ENCODE results near the gene LTBP3. TPM values are rescaled to one million over a fixed set of nuclear protein-coding genes. Genes with fewer than 3 reads are reported as not detected.

The LTBP3 gene
- polyA plus RNA-seq, 2 donors = 32.8 to 36.4 TPM

DNA sequence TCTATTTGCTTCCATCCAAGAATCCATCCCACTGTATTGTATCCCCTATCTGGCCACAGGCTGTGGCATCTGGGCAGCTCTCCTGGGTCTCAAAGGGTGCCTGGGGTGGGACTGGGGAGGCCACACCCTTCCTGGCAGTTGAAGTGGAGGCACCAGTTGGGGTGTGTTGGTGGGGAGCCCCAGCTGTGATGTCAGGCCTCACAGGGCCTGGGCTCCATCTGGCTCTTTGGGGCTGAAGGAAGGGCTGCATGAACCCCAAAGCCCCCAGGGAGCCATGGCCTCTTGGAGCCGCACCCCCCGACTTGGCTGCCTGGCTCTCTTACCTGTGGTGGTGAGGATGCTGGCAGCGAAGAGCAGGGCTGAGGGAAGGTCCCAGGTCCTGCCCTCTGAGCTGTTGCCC lies 37.0 kb upstream of the LTBP3 start:
- WGBS, 2 donors = 48 to 49% methylated on average over 3 of the region's 3 CpGs
- Histone ChIP-seq H3K36me3 (ENCODE audit: control insufficient read depth in 2 of 2, insufficient read depth in 2 of 2, low read length in 1 of 2) (peaks cover 13 to 36% of the 10 kb centered on the region in 2 donors), H3K4me1 (ENCODE audit: control insufficient read depth in 2 of 2, insufficient read depth in 2 of 2, low read length in 1 of 2) (peaks cover 10 to 32% of the 10 kb centered on the region in 2 donors), H3K9me3 (ENCODE audit: control insufficient read depth in 2 of 2, insufficient read depth in 1 of 2, low read depth in 1 of 2, low read length in 1 of 2) (no peaks in the 10 kb centered on the region), H3K4me3 (ENCODE audit: low read depth in 1 of 2, low read length in 2 of 2) (peak overlapping the region in 1 of 2 donors; percentile 10), H3K27ac (ENCODE audit: low read depth in 2 of 2, low read length in 1 of 2) (peak overlapping the region in 1 of 2 donors; percentile 81), H3K27me3 (ENCODE audit: control insufficient read depth in 1 of 2, insufficient read depth in 2 of 2, low read length in 2 of 2) (no peaks in the 10 kb centered on the region)

- Histone ChIP-seq H3K36me3 (ENCODE audit: control insufficient read depth in 2 of 2, insufficient read depth in 2 of 2, low read length in 1 of 2) (peaks cover 12 to 33% of the 10 kb centered on the region in 2 donors), H3K9me3 (ENCODE audit: control insufficient read depth in 2 of 2, insufficient read depth in 1 of 2, low read depth in 1 of 2, low read length in 1 of 2) (no peaks in the 10 kb centered on the region), H3K4me1 (ENCODE audit: control insufficient read depth in 2 of 2, insufficient read depth in 2 of 2, low read length in 1 of 2) (peaks cover 10 to 32% of the 10 kb centered on the region in 2 donors), H3K4me3 (ENCODE audit: low read depth in 1 of 2, low read length in 2 of 2) (no peak overlapping the region), H3K27me3 (ENCODE audit: control insufficient read depth in 1 of 2, insufficient read depth in 2 of 2, low read length in 2 of 2) (no peaks in the 10 kb centered on the region), H3K27ac (ENCODE audit: low read depth in 2 of 2, low read length in 1 of 2) (peak overlapping the region; percentile 16 to 79)
- 60 to 73% methylated on average over 26 of the region's 26 CpGs for WGBS, 2 donors
Observed at GRCh38 chr11:65593518-65594414, 35.6 kb upstream of the LTBP3 start.

- peaks cover 5 to 26% of the 10 kb centered on the region in 2 donors for H3K36me3 ChIP-seq (ENCODE audit: control insufficient read depth in 2 of 2, insufficient read depth in 2 of 2, low read length in 1 of 2)
- H3K4me3 ChIP-seq (ENCODE audit: low read depth in 1 of 2, low read length in 2 of 2) = no peak overlapping the region
- H3K27me3 ChIP-seq (ENCODE audit: control insufficient read depth in 1 of 2, insufficient read depth in 2 of 2, low read length in 2 of 2) = no peaks in the 10 kb centered on the region
- peak overlapping the region; percentile 69 to 79 for H3K27ac ChIP-seq (ENCODE audit: low read depth in 2 of 2, low read length in 1 of 2)
- H3K4me1 ChIP-seq (ENCODE audit: control insufficient read depth in 2 of 2, insufficient read depth in 2 of 2, low read length in 1 of 2) = peaks cover 13 to 38% of the 10 kb centered on the region in 2 donors
- 56 to 69% methylated on average over 22 of the region's 22 CpGs for WGBS, 2 donors
- no peaks in the 10 kb centered on the region for H3K9me3 ChIP-seq (ENCODE audit: control insufficient read depth in 2 of 2, insufficient read depth in 1 of 2, low read depth in 1 of 2, low read length in 1 of 2)
Observed at GRCh38 chr11:65592858-65593517, 34.8 kb upstream of the LTBP3 start.

GRCh38 chr11:65591939-65592857 lies 34.0 kb upstream of the LTBP3 start:
- Histone ChIP-seq H3K4me3 (ENCODE audit: low read depth in 1 of 2, low read length in 2 of 2) (peak overlapping the region; percentile 15 to 26), H3K9me3 (ENCODE audit: control insufficient read depth in 2 of 2, insufficient read depth in 1 of 2, low read depth in 1 of 2, low read length in 1 of 2) (no peaks in the 10 kb centered on the region), H3K4me1 (ENCODE audit: control insufficient read depth in 2 of 2, insufficient read depth in 2 of 2, low read length in 1 of 2) (peaks cover 13 to 40% of the 10 kb centered on the region in 2 donors), H3K27ac (ENCODE audit: low read depth in 2 of 2, low read length in 1 of 2) (peak overlapping the region; percentile 69 to 79), H3K27me3 (ENCODE audit: control insufficient read depth in 1 of 2, insufficient read depth in 2 of 2, low read length in 2 of 2) (no peaks in the 10 kb centered on the region), H3K36me3 (ENCODE audit: control insufficient read depth in 2 of 2, insufficient read depth in 2 of 2, low read length in 1 of 2) (peaks cover 0 to 21% of the 10 kb centered on the region in 2 donors)
- WGBS, 2 donors = 39 to 44% methylated on average over 103 to 106 of the region's 106 CpGs

DNA sequence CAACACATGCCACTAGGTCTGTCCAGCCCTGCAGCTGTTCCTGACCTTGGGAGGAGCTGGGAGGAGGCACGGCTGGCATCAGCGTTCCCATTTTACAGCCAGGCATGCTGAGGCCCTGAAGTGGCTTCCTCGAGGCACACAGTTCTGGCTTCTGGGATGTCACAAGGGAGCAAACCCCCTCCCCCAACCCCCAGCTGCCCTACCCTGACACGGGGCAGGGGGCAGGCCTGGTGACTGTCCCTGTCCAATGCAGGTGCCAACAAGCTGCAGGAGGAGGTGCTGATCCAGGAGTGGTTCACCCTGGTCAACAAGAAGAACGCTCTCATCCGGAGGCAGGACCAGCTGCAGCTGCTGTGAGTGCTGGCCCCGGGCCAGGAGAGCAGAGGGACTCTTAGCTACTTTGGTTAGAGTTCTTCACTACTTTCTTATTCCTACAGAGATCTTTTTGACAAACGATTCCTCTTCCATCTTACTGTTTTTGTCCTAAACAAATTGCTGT lies 32.1 kb upstream of the LTBP3 start:
- Histone ChIP-seq H3K4me1 (ENCODE audit: control insufficient read depth in 2 of 2, insufficient read depth in 2 of 2, low read length in 1 of 2) (peaks cover 10 to 36% of the 10 kb centered on the region in 2 donors), H3K27me3 (ENCODE audit: control insufficient read depth in 1 of 2, insufficient read depth in 2 of 2, low read length in 2 of 2) (no peaks in the 10 kb centered on the region), H3K9me3 (ENCODE audit: control insufficient read depth in 2 of 2, insufficient read depth in 1 of 2, low read depth in 1 of 2, low read length in 1 of 2) (no peaks in the 10 kb centered on the region), H3K27ac (ENCODE audit: low read depth in 2 of 2, low read length in 1 of 2) (no peak overlapping the region), H3K36me3 (ENCODE audit: control insufficient read depth in 2 of 2, insufficient read depth in 2 of 2, low read length in 1 of 2) (peaks cover 0 to 21% of the 10 kb centered on the region in 2 donors), H3K4me3 (ENCODE audit: low read depth in 1 of 2, low read length in 2 of 2) (no peak overlapping the region)
- 47 to 58% methylated on average over 8 of the region's 8 CpGs for WGBS, 2 donors

DNA sequence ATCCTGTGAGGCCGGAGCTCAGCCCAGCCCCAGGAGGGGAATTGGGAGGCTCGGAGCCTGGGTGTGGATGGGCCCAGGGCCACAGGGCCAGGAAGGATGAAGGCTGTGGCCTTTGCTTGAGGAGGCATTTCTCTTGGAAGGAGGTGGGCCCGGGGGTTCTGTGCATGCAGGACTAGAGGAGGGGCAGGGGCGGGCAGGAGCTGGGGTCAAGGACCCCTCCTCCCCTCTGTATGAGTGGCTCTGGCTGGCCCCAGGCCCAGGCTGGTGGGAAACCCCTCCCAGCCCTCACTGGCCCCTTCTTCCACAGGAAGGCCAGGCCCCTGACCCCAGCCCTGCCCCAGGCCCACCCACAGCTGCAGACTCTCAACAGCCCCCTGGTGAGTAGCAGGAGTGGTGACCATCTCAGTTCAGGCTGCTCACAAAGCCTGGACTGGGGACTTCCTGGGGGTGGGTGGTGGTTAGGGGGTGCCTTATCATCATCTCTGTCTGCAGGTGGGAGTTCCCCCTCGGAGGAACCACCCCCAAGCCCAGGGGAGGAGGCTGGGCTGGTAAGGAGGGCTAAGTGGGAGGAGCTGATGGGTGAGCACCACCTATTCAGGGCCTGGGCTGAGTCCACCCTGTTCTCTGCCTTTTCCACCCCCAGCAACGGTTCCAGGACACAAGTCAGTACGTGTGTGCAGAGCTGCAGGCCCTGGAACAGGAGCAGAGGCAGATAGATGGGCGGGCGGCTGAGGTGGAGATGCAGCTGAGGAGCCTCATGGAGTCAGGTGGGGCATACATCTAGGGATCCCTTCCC lies 31.5 kb upstream of the LTBP3 start:
- Histone ChIP-seq H3K27ac (ENCODE audit: low read depth in 2 of 2, low read length in 1 of 2) (peak overlapping the region in 1 of 2 donors; percentile 16), H3K4me1 (ENCODE audit: control insufficient read depth in 2 of 2, insufficient read depth in 2 of 2, low read length in 1 of 2) (peaks cover 9 to 33% of the 10 kb centered on the region in 2 donors)
- 52 to 59% methylated on average over 8 to 9 of the region's 9 CpGs for WGBS, 2 donors

DNA sequence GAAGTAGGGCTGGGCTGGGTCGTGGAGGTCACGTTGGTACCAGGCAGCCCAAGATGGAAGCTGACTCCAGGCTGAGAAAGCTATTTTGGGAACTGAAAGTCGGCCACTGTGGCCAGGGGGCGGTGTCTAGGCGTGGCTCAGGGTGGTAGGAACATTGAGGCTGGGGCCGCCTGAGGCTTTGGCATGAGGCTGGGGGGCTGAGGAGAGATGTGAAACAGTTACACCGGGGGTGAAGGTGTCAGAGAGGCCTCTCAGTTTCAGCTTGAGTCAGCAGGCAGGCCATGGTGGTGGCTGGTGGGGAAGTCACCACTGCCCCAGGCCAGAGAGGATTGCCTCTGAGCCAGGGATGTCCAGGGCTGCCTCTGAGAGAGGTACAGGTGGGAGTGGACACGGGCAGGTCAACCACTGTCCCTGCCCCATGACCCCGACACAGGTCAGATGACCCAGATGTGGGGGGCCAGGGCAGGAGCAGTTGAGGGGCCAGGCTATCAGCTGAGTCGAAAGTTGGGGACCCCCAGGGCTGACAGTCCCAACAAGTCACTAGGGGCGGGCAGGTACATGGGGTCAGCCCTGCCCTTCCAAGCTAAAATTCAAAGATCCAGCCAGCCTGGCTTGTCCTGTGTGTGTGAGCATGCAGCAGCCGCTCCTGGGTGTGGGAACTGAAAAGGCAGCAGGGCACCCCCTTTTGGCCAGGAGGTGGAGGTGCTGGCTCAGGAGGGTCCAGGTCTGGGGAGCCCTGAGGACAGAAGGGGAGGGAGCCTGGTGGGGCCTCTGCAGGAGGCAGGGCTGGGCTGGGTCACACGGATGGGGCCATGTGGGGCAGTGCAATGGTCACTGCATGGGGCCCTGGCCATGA lies 30.3 kb upstream of the LTBP3 start:
- Histone ChIP-seq H3K4me1 (ENCODE audit: control insufficient read depth in 2 of 2, insufficient read depth in 2 of 2, low read length in 1 of 2) (peaks cover 6 to 32% of the 10 kb centered on the region in 2 donors), H3K27me3 (ENCODE audit: control insufficient read depth in 1 of 2, insufficient read depth in 2 of 2, low read length in 2 of 2) (no peaks in the 10 kb centered on the region), H3K9me3 (ENCODE audit: control insufficient read depth in 2 of 2, insufficient read depth in 1 of 2, low read depth in 1 of 2, low read length in 1 of 2) (no peaks in the 10 kb centered on the region), H3K27ac (ENCODE audit: low read depth in 2 of 2, low read length in 1 of 2) (peak overlapping the region; percentile 67 to 75), H3K36me3 (ENCODE audit: control insufficient read depth in 2 of 2, insufficient read depth in 2 of 2, low read length in 1 of 2) (peaks cover 0 to 27% of the 10 kb centered on the region in 2 donors), H3K4me3 (ENCODE audit: low read depth in 1 of 2, low read length in 2 of 2) (no peak overlapping the region)
- 50 to 53% methylated on average over 13 of the region's 13 CpGs for WGBS, 2 donors

More for the DNA sequence above, 31.5 kb upstream of the LTBP3 start:
- Histone ChIP-seq H3K36me3 (ENCODE audit: control insufficient read depth in 2 of 2, insufficient read depth in 2 of 2, low read length in 1 of 2) (peaks cover 0 to 24% of the 10 kb centered on the region in 2 donors), H3K4me3 (ENCODE audit: low read depth in 1 of 2, low read length in 2 of 2) (no peak overlapping the region), H3K9me3 (ENCODE audit: control insufficient read depth in 2 of 2, insufficient read depth in 1 of 2, low read depth in 1 of 2, low read length in 1 of 2) (no peaks in the 10 kb centered on the region), H3K27me3 (ENCODE audit: control insufficient read depth in 1 of 2, insufficient read depth in 2 of 2, low read length in 2 of 2) (no peaks in the 10 kb centered on the region)

- Histone ChIP-seq H3K4me3 (ENCODE audit: low read depth in 1 of 2, low read length in 2 of 2) (no peak overlapping the region), H3K27ac (ENCODE audit: low read depth in 2 of 2, low read length in 1 of 2) (peak overlapping the region in 1 of 2 donors; percentile 44), H3K9me3 (ENCODE audit: control insufficient read depth in 2 of 2, insufficient read depth in 1 of 2, low read depth in 1 of 2, low read length in 1 of 2) (no peaks in the 10 kb centered on the region), H3K36me3 (ENCODE audit: control insufficient read depth in 2 of 2, insufficient read depth in 2 of 2, low read length in 1 of 2) (peaks cover under 1 to 19% of the 10 kb centered on the region in 2 donors), H3K27me3 (ENCODE audit: control insufficient read depth in 1 of 2, insufficient read depth in 2 of 2, low read length in 2 of 2) (no peaks in the 10 kb centered on the region), H3K4me1 (ENCODE audit: control insufficient read depth in 2 of 2, insufficient read depth in 2 of 2, low read length in 1 of 2) (peaks cover 6 to 18% of the 10 kb centered on the region in 2 donors)
- WGBS, 2 donors = 74 to 83% methylated on average over 2 of the region's 2 CpGs
Observed at GRCh38 chr11:65586676-65587075, 28.5 kb upstream of the LTBP3 start.

All from esophagus (tissue), 2 donors.